Left lobe of liver (tissue), 2 donors: ENCODE results near the gene ONECUT1. TPM values are rescaled to one million over a fixed set of nuclear protein-coding genes. Genes with fewer than 3 reads are reported as not detected.
"Not testable (repeated sequence)": the region's sequence is repeated elsewhere in the genome, so short reads cannot be mapped to it uniquely, and the experiment has no call there.

ENCODE experiments used
- ATAC-seq: fragments of 200-7000 bp; cut with Tn5 transposase; one replicate; pipeline ENCODE4 v1.9.1; 2020; ENCODE audit warnings: mild to moderate bottlenecking, moderate library complexity
- DNase-seq: peaks from one replicate; pipeline ENCODE4 v3.0.0-alpha.2; 2020; ENCODE audit warnings: low spot score
- total RNA-seq: library from RNA; stranded (reverse); gene quantifications from one replicate; pipeline ENCODE4 v1.2.1, GENCODE V29; 2021
- donor health status: DM: no; HTN: no; CAD: no; lungs with moderate emphysema.
- donor health status: DM: no; HTN: yes; CAD: no.

ONECUT1 gene
- 63.0 TPM for total RNA-seq

DNA sequence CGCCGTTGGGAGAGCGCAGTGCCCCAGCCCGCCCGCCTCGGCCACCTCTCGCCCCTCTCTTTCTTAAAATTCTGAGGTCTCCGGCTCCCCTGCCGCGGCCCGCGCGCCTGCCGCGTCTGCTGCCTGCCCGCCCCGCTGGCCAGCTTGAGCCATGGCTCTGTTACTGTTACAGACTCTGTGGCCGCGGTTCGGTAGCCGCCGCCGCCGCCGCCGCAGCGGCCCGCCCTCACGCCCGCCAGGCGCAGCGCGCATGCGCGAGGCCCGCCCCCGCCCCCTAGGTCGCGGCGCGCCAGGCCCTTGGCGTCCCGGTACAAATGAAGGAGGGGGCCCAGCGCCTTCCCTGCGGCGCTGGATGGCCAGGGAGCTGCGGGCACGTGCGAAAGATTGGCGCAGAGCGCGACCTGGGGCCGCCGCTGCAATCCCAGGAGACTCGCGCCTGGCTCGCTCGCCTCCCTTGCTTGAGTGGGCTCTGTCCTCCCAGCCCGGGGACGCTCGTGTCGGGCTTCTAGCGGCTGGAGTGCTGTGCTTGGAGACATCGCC is at the start of gene ONECUT1:
Gene ONECUT1 (minus strand): TSS at position 168 of the 540 bp plus-strand sequence. CDS start 452 bp downstream, outside the sequence.
- ATAC-seq (peak; percentile 50), DNase-seq (peak; percentile 91)

DNA sequence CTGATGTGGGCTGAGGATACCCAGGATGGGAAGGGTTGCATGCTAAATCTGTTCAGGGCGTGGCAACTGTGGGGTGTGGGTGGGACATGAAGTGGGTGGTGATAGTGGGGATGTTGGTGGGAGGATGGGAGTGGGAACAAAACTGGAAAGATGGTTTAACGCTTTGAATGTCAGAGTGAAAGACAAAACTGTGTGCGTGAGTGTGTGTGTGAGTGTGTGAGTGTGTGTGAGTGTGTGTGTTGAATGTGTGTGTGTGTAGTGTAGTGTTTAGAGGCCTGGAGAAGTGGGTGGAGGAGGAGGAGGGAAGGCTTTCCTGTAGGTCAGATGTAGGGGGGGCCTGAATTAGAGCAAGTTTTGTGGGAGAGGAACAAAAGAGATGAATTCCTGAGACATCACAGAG is 44.2 kb upstream of the ONECUT1 start:
- no peak for ATAC-seq
- DNase-seq = no peak

DNA sequence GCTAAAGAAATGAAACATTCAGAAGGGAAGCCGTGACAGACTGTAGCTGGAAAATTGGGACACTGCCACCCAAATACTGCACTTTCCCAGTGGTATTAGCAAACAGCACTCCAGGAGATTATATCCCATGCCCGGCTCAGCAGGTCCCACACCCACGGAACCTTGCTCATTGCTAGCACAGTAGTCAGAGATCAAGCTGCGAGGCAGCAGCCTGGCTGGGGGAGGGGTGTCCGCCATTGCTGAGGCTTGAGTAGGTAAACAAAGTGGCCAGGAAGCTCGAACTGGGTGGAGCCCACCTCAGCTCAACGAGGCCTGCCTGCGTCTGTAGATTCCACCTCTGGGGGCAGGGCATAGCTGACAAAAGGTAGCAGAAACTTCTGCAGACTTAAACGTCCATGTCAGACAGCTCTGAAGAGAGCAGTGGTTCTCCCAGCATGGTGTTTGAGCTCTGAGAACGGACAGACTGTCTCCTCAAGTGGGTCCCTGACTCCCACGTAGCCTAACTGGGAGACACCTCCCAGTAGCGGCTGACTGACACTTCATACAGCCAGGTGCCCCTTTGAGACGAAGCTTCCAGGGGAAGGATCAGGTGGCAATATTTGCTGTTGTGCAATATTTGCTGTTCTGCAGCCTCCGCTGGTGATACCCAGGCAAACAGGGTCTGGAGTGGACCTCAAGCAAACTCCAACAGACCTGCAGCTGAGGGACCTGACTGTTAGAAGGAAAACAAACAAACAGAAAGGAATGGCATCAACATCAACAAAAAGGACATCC is 34.2 kb upstream of the ONECUT1 start:
- DNase-seq = peak; percentile 74
- ATAC-seq = peak; percentile 70

DNA sequence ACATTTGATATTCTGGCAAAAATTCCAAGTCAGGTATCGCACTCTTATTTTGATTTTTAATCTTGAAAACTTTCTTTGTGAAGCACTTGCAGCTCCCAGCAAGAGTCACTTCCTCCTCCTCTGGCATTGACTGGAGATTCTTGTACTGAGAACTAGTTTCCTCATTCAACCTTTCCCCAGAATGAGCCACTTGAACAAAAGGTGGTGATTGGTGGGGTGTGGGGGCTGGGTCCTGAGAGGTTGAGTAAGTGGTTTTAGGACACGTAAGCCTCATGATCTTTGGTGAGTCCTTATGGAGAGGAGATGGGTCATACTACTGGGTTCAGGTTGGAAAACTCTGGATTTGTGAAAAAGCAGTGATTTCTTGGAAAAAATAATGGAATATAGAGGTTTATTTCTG is 32.3 kb upstream of the ONECUT1 start:
- DNase-seq (no peak), ATAC-seq (no peak)

DNA sequence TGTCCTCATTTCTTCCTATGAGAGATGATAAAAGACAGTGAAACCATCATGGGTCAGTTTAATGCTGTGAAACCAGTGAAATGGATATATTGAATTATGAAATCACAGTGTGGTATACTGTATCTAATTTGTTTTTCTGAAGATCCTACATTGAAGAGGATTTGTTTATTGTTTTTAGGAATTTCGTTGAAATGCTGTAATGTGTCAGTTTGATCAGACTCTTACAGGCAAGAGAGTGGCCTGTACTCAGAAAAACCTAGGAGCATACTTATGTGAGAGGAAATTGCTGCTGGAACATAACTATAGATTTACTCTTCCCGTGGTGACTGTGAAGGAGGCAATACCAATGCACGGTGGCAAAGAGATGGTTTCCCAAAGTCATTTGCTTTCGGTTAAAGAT is 29.1 kb upstream of the ONECUT1 start:
- DNase-seq = no peak
- no peak for ATAC-seq

DNA sequence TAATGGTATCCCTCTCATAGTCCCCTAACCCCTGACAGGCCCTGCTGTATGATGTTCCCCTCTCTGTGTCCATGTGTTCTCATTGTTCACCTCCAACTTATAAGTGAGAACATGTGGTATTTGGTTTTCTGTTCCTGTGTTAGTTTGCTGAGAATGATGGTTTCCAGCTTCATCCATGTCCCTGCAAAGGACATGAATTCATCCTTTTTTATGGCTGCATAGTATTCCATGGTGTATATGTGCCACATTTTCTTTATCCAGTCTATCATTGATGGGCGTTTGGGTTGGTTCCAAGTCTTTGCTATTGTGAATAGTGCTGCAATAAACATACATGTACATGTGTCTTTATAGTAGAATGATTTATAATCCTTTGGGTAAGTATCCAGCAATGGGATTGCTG is 25.8 kb upstream of the ONECUT1 start:
- ATAC-seq, DNase-seq: not testable (repeated sequence)

DNA sequence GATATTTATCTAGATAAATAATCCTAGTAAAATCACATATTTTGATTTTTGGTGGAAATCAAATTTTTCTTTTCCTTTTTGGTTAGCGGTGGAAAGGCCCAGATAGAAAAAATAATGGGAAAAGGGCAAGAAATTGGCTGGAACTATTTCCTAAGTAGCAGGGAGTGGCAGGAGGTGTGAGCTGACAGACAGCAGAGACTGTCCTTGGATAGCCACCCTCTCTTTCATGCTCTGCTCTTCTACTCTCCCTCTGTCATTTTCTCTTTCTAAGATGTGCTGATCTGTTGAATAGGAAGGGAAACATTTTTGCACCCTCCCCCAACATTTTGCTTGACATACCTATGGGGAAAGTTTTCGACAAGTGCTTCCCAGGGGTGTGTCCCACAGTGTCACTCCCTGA is 18.9 kb upstream of the ONECUT1 start:
- DNase-seq (no peak), ATAC-seq (no peak)

DNA sequence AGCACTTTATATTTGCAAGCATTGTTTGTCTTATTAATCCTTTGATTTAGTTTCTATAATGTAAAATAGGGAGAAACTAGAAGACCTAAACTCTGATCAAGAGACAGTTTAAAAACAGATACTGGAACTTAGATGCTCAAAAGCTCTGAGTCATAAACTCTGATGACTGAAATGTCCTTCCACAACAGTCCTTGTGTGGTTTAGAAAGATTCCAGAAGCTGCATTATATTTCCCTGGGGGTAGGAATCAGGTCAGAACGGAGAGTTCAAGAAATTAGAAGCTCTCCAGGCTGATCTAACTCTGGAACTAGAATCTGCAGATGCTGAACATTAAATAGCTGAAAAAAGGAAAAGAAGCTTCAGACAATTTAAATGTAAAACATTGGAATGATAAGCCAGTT is 18.3 kb upstream of the ONECUT1 start:
- DNase-seq (no peak), ATAC-seq (no peak)

DNA sequence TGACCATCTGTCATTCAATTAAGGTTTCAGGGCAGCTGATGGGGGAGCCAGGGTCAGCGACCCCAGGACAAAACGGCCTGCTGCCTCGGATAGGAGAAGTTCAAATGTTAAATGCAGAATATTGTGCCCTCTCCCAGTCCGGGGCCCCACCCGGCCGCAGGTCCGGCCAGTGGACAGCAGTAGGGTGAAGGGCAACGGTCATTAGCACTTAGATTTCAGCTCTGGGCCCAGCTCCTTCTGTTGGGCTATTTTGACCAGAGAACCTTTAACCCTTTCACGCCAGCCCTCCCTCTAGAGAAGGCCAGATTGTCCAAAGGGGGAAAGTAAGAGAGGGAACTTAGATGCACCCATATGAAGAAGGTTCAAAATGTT is 16.1 kb upstream of the ONECUT1 start:
- DNase-seq (peak; percentile 87), ATAC-seq (peak; percentile 71)

DNA sequence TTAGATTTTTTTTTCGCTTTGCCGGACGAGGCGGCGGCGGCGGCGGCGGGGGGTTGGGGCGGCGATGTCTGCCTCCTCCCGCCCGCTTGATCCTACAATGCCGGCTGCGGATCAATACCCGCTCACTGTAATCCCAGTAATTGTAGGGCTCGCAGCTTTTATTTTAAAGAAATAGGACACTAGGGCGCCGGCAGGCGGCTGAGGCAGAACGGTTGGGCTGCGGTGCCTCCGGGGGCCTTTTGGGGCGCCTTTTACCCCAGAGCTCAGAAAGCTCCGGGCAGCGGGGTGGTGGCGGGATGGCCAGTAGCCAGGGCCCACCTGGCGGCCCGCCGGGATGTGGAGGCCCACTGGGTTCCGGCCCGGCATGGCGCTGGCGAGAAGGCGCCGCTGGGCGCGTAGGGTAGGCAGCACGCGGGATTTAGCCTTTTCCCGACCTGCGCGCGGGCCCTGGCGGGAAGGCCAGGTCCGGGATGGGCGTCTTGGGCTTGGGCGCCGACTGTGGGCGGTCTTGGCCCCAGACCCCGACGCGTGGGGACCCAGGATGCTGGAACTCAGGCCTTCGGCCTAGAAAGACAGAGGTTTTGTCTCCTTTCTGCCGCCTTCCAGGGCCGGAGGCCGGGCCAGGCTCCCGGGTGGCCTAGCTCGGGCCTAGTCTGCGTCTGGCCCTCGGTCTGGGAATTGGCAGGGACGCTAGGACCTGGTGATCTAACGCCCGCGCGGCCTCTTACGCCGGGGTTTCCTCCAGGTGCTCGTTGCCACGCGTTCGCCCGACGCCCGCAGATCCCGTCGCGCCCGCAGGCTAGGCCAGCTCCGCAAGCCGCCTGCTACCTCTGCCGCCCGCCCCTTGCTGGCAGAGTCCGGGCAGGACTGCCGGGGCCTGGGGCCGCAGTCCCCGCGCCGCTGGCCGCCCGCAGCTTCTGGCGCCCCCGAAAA is 15.5 kb upstream of the ONECUT1 start:
- peak; percentile 72 for DNase-seq
- peak; percentile 46 for ATAC-seq

DNA sequence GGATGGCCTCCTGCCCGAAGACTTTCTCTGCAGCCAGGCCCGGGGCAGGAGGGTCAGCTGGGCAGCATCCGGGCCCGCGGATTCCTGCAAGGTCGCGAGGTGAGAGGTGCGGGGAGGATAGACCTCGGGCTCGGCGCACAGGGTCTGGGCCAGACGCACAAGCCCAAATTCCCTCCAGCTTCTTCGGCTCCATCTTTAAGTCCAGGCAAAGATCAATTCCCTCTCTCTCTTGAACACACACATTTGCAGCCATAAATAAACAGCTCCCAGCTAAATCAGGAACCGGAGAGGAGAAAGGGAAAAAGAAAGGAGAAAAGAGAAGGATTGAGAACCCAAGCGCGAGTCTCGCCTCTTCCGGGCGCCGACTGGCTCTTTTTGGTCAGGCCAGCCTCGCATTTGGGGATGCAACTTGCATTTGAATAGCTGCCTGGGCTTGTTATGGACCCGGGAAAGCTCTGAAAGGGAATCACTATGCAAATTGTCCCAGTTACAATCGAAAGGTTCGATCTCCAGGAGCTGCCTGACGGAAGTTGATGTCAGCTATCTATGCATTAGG is 14.5 kb upstream of the ONECUT1 start:
- no peak for DNase-seq

DNA sequence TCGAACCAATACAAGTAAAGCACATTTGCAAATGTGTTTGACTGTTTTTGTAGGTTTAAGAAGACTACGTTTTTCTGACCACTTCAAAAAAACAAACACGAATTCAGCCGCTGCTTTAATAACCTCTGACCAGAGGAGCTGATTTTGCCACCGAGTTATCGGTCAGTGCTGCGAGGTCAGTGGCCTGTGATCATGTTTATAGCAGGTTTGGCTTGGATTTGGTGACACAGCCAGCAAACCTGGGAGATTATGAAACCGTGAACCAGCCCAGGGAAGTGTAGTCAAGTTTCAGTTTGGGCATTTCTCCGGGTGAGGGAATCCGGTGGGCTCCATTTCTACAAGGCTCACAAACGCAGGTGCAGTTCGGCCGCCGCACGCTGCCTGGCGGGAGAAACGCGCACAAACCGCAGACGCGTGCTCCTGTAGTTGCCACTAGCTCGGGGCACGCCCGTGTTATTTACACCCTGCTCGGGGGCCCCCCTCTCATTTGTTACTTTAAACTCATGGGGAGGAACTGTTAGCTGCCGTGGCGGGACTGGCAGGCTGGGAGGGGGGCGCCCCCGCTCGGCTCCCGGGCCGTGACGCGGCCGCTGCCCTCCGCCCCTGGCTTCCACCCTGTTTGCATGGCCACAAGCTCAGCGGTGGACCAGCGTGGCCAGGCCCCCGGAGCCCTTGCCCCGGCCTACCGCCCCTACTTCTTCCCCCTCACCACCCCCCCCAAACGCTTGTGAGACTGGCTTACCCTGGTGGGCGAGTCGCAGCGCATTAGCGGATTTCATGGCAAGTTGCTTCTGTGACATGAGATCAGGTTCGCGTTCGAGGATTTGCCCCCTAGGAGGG is 13.6 kb upstream of the ONECUT1 start:
- peak; percentile 38 for ATAC-seq
- DNase-seq = peak; percentile 90

More for the DNA sequence above, 14.5 kb upstream of the ONECUT1 start:
- peak; percentile 17 for ATAC-seq

DNA sequence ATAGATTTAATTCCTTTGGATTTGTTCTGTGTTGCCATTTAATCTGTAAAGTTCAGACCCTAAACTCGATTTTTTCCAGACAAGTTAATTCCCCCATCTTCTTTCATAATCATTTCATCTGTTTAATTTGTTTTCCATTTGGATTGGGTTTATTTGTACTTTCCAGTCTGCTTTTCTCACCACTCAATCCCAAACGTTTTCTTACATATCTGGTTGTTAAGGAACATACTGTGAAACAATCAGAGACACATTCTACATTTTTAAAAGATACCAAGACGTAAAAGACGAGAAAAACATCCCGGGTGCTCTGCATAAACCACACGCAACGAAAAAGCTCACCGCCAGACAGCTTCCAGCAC is 13.0 kb upstream of the ONECUT1 start:
- ATAC-seq (no peak), DNase-seq (no peak)

DNA sequence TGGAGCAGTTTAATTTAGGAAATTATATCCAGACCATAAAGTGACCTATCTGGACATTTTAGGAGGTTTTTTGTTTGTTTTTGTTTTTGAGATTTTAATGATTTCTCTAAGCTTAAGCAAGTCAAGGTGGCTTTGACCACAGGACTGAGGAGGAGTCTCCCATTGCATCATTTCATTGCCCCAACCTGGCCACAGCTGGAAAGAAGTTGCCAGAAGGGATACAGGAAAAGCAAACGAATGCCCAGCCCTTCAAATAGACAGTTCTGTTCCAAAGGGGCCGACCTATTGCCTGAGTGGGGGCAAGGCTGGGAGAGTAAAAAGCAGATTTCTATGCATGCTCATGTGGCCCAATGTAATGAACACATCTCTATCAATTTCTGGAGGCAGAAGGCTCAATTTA is 12.0 kb upstream of the ONECUT1 start:
- DNase-seq (peak; percentile 71), ATAC-seq (no peak)

DNA sequence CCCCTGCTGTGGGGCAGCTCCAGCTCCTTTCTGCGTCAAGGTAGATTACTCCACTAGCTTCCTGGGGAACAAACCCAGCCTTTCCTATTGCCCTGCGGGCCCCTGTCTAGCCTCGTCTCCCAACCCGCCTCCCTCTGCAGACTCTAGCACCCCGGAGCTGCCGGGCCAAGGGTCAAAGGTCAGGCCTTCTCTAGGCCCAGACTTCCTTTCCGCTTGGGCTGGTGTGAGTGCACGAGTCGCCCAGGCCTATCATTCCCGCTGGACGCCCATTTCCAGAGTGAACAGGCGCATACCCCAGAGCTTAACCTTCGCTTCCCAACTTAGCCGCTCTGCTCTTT is 11.6 kb upstream of the ONECUT1 start:
- ATAC-seq (no peak), DNase-seq (no peak)

DNA sequence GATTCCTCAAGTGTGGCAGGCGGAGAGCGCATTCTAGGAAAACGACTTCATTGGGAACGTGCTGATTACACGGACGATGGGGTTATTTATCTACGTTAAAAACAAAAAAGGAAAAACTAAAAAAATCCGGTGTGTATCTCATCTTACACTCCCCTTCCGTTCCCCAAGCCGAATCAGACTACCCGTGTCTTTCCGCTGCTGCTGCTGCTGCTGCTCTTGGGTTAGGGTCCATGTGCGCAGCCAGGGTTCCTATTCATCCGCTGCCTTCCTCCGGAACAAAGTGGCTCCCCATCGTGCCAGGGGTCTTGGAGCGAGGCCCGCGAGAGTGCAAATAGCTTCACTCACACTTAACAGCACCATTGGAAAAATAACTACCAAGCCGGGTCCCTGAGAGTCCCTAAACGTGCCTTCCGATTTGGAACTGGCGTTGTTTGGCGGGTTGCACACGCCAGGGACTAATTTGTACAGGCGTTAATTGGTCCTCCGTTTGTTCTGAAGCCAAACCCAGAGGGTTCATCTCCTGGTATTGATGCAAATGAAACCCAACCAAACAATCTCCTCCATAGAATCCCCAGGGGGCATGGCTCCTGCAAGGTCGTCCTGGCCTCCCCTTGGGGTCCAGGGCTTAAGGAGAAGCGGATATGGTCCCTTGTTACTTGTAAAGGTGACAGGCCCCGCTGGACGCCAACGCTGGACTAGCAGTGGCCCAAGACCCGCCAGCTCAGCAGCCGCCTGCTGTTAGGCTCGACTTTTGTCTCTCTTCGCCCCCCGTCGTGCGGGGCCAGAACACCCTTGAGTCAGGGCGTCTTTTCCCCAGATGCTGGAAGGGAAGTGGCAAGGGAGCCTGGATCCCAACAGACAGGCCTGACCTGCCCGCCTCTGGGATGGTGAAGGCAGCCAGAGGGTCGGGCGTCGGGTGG is 11.0 kb upstream of the ONECUT1 start:
- no peak for DNase-seq
- ATAC-seq = no peak

DNA sequence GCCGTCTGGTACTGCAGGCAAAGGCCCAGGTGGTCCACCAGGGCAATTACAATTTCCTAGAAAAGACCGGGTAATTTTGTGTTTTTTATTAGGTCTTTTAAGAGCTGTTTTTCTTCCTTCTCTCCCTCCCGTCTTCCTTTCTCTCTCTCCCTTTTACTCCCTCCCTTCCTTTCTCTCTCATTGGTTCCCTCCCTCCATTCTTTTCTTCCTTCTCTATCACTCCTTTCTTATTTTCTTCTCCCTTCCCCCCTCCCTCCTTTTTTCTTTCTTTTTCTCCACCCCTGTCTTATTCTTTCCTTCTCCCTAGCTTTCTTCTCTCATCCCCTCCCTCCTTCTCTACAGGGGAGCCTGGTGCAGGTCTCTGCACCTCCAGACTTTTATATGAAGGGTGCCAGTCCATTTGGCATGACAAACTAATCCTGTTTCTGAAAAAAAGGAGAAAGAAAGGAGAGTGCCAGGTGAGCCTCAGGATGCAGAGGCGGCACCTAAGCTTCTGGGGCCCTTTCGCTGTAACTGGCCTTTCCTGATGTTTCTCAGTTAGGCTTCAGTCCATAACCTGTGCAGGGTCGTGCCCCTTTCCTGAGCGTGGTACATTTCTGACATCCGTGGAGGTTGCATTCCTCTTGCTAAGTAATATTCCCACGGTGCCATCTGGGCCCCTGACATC is 9.1 kb upstream of the ONECUT1 start:
- ATAC-seq = no peak
- DNase-seq = no peak

DNA sequence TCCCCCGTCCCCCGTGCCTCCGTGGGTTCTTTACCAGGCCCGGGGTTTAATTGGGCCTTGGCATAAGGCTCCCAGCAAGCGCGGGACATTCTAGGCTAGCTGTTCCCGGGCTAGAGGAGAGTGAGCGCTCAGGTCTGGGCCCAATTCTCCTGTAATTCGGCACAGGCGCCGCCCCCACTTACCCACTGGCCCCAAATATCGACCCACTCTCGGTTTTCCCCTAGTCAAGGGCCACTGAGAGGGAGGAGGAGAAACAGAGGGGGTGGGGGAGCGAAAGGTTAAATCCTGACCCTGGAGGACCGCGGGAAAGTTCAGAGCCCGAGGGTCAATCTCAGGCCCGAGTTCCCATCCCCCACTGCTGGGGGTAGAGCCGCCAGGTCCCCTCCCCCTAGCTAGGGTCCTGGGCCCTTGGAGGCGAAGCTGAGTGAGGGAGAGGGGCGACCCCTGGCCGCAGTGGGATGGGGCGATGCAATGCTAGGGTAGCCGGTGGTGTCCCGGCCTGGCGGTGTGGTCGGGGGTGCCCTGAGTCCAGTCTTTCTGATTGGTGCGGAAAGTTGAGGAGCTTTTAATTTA is 8.5 kb upstream of the ONECUT1 start:
- ATAC-seq (peak; percentile 78), DNase-seq (peak; percentile 91)
